Naive thymus-derived CD4-positive, alpha-beta T cell (primary cell): ENCODE results near the gene ZNF658. TPM values are rescaled to one million over a fixed set of nuclear protein-coding genes. Genes with fewer than 3 reads are reported as not detected.
"Not testable (repeated sequence)": the region's sequence is repeated elsewhere in the genome, so short reads cannot be mapped to it uniquely, and the experiment has no call there.

ENCODE experiments used
- ATAC-seq: fragments of 150-1000 bp; cut with Tn5 transposase; 2 replicates; pipeline ENCODE4 v1.10.0; 2021; ENCODE audit warnings: mild to moderate bottlenecking, moderate library complexity
- CTCF ChIA-PET: fragments of 350-600 bp; sonication (Branson Sonifier 250); formaldehyde crosslinking; loops from one replicate; lab custom pipeline; 2021; ENCODE audit warnings: antibody characterized with exemption; lab: Charles Lee
- POLR2A ChIA-PET: fragments of 350-600 bp; sonication (Branson Sonifier 250); formaldehyde crosslinking; loops from one replicate; lab custom pipeline; 2021; ENCODE audit warnings: antibody characterized with exemption, inconsistent platforms; lab: Charles Lee
- DNase-seq, 9 donors: peaks; one replicate each; pipeline versions ENCODE4 v3.0.0 to v3.0.0-alpha.2; 2020 to 2022; ENCODE audit warnings: mixed read lengths in 1 of 9
- H3K27ac ChIP-seq: one replicate; pipeline ENCODE4 v1.7.0; 2013; ENCODE audit warnings: mild to moderate bottlenecking, low read depth, low read length, moderate library complexity
- H3K27me3 ChIP-seq, 2 donors: one replicate each; pipeline ENCODE4 v1.7.0; 2013; ENCODE audit warnings: low read length in 2 of 2, mild to moderate bottlenecking in 2 of 2, moderate library complexity in 2 of 2; ENCODE audit not compliant: control insufficient read depth in 2 of 2, insufficient read depth in 2 of 2
- H3K36me3 ChIP-seq, 3 experiments: 1 replicate in 2 of 3; 2 replicates in 1 of 3; pipeline ENCODE4 v1.7.0; 2013; ENCODE audit warnings: low read length in 3 of 3, mild to moderate bottlenecking in 3 of 3, moderate library complexity in 1 of 3; ENCODE audit not compliant: insufficient read depth in 3 of 3, control insufficient read depth in 2 of 3
- H3K4me1 ChIP-seq, 2 donors: one replicate each; pipeline ENCODE4 v1.7.0; 2013; ENCODE audit warnings: low read length in 2 of 2, mild to moderate bottlenecking in 2 of 2, moderate library complexity in 1 of 2; ENCODE audit not compliant: control insufficient read depth in 2 of 2, insufficient read depth in 2 of 2
- H3K4me3 ChIP-seq: 2 replicates; pipeline ENCODE4 v1.7.0; 2013; ENCODE audit warnings: mild to moderate bottlenecking, low read length
- H3K9me3 ChIP-seq, 3 experiments: 1 replicate in 2 of 3; 2 replicates in 1 of 3; pipeline ENCODE4 v1.7.0; 2013; ENCODE audit warnings: low read length in 3 of 3; ENCODE audit not compliant: control insufficient read depth in 2 of 3
- H3K27ac Mint-ChIP-seq, 9 donors: one replicate each; pipeline ENCODE4 v1.8.0; 2020 to 2022; ENCODE audit warnings: mixed read lengths in 9 of 9, mild to moderate bottlenecking in 8 of 9, moderate library complexity in 5 of 9, inconsistent platforms in 2 of 9
- H3K27me3 Mint-ChIP-seq, 5 donors: one replicate each; pipeline ENCODE4 v1.8.0; 2021 to 2022; ENCODE audit warnings: mixed read lengths in 5 of 5, mild to moderate bottlenecking in 1 of 5
- H3K36me3 Mint-ChIP-seq, 5 donors: one replicate each; pipeline ENCODE4 v1.8.0; 2020 to 2022; ENCODE audit warnings: mixed read lengths in 5 of 5, mild to moderate bottlenecking in 3 of 5, inconsistent platforms in 1 of 5
- H3K4me1 Mint-ChIP-seq, 7 donors: one replicate each; pipeline ENCODE4 v1.8.0; 2020 to 2022; ENCODE audit warnings: mixed read lengths in 7 of 7, mild to moderate bottlenecking in 3 of 7, inconsistent platforms in 1 of 7
- H3K4me3 Mint-ChIP-seq, 10 donors: one replicate each; pipeline ENCODE4 v1.8.0; 2020 to 2022; ENCODE audit warnings: mild to moderate bottlenecking in 10 of 10, mixed read lengths in 10 of 10, moderate library complexity in 6 of 10, inconsistent platforms in 2 of 10
- H3K9me3 Mint-ChIP-seq, 11 donors: one replicate each; pipeline ENCODE4 v1.8.0; 2020 to 2022; ENCODE audit warnings: mixed read lengths in 11 of 11, mild to moderate bottlenecking in 4 of 11, inconsistent platforms in 1 of 11, moderate library complexity in 1 of 11
- intact Hi-C, 2 donors: fragments of 100-400 bp; cut with micrococcal nuclease; formaldehyde crosslinking; loops; one replicate each; pipeline ENCODE4 v1.15.1; 2023
- polyA plus RNA-seq, 2 donors: library from polyadenylated mRNA; unstranded; fragments of 300-500 nt; fragmentation: Illumina TruSeq; gene quantifications; one replicate each; pipeline ENCODE4 v1.2.3, GENCODE V29; 2021
- total RNA-seq, 6 experiments: library from RNA in 5 of 6; stranded (reverse) in 5 of 6; gene quantifications; 1 replicate in 5 of 6; 2 replicates in 1 of 6; pipeline ENCODE4 v1.2.3 and lab custom pipeline; 2021 to 2026

ZNF658 gene
- total and polyA plus RNA-seq, 7 experiments from 2014 or later: 2.7 to 13.0 (median 4.3) TPM

GRCh38 chr9:66909560-66909959, 9.0 kb downstream of the ZNF658 start:
- POLR2A ChIA-PET, H3K4me3 ChIP-seq, H3K27me3 ChIP-seq, DNase-seq, H3K27ac ChIP-seq, H3K9me3 Mint-ChIP-seq, H3K9me3 ChIP-seq, H3K27ac Mint-ChIP-seq, CTCF ChIA-PET, H3K4me1 ChIP-seq, H3K27me3 Mint-ChIP-seq, H3K4me1 Mint-ChIP-seq, intact Hi-C loops, H3K36me3 ChIP-seq, H3K4me3 Mint-ChIP-seq, ATAC-seq: not testable (repeated sequence)
- H3K36me3 Mint-ChIP-seq: peaks cover 0 to 18% (median 12%) of the 10 kb centered on the region in 5 donors

GRCh38 chr9:66920072-66920471, 19.5 kb downstream of the ZNF658 start:
- H3K27ac Mint-ChIP-seq, ATAC-seq, H3K4me3 ChIP-seq, H3K27me3 Mint-ChIP-seq, intact Hi-C loops, H3K36me3 ChIP-seq, CTCF ChIA-PET, H3K4me1 ChIP-seq, H3K36me3 Mint-ChIP-seq, H3K9me3 ChIP-seq, H3K27ac ChIP-seq, H3K4me1 Mint-ChIP-seq, H3K27me3 ChIP-seq, POLR2A ChIA-PET, H3K4me3 Mint-ChIP-seq, DNase-seq: not testable (repeated sequence)
- H3K9me3 Mint-ChIP-seq: peaks cover 0 to 12% (median 4%) of the 10 kb centered on the region in 11 donors

- CTCF ChIA-PET, H3K4me1 ChIP-seq, H3K4me1 Mint-ChIP-seq, H3K9me3 ChIP-seq, H3K36me3 Mint-ChIP-seq, H3K9me3 Mint-ChIP-seq, POLR2A ChIA-PET, H3K4me3 Mint-ChIP-seq, H3K27ac ChIP-seq, DNase-seq, ATAC-seq, H3K4me3 ChIP-seq, H3K27me3 Mint-ChIP-seq, H3K27me3 ChIP-seq, H3K36me3 ChIP-seq, intact Hi-C loops, H3K27ac Mint-ChIP-seq: not testable (repeated sequence)
Measured at GRCh38 chr9:66936194-66936870, 35.8 kb downstream of the ZNF658 start.

- H3K27me3 ChIP-seq, H3K9me3 Mint-ChIP-seq, H3K9me3 ChIP-seq, H3K4me1 Mint-ChIP-seq, H3K36me3 ChIP-seq, POLR2A ChIA-PET, H3K27me3 Mint-ChIP-seq, H3K4me1 ChIP-seq, CTCF ChIA-PET, H3K27ac Mint-ChIP-seq, DNase-seq, H3K27ac ChIP-seq, H3K36me3 Mint-ChIP-seq, intact Hi-C loops, H3K4me3 ChIP-seq, H3K4me3 Mint-ChIP-seq: not testable (repeated sequence)
- ATAC-seq: peak; percentile 31
Measured at GRCh38 chr9:66937662-66938061, 37.1 kb downstream of the ZNF658 start.

GRCh38 chr9:66938322-66938721, 37.8 kb downstream of the ZNF658 start:
- H3K4me3 ChIP-seq, H3K27ac Mint-ChIP-seq, H3K4me1 Mint-ChIP-seq, CTCF ChIA-PET, H3K36me3 Mint-ChIP-seq, POLR2A ChIA-PET, H3K36me3 ChIP-seq, DNase-seq, H3K27me3 ChIP-seq, H3K27me3 Mint-ChIP-seq, intact Hi-C loops, H3K4me1 ChIP-seq, H3K4me3 Mint-ChIP-seq, H3K9me3 Mint-ChIP-seq, H3K27ac ChIP-seq, H3K9me3 ChIP-seq: not testable (repeated sequence)
- ATAC-seq: peak; percentile 15

- H3K27me3 ChIP-seq, POLR2A ChIA-PET, H3K27ac Mint-ChIP-seq, H3K4me3 Mint-ChIP-seq, DNase-seq, H3K36me3 ChIP-seq, H3K4me1 ChIP-seq, CTCF ChIA-PET, H3K9me3 ChIP-seq, H3K27me3 Mint-ChIP-seq, H3K27ac ChIP-seq, intact Hi-C loops, H3K4me3 ChIP-seq, H3K36me3 Mint-ChIP-seq, H3K4me1 Mint-ChIP-seq, H3K9me3 Mint-ChIP-seq: not testable (repeated sequence)
- peak; percentile 36 for ATAC-seq
Measured at GRCh38 chr9:66939878-66940830, 39.6 kb downstream of the ZNF658 start.
